Activated CD4-positive, alpha-beta T cell treated with anti-CD3 and anti-CD28 coated beads for 1 hour (primary cell): Measurements from ENCODE around the gene SH3BP5L.
"Not testable (repeated sequence)": the region's sequence is repeated elsewhere in the genome, so short reads cannot be mapped to it uniquely, and the experiment has no call there.

Experiments used
- DNase-seq: peaks from one replicate; pipeline ENCODE4 v3.0.0-alpha.2; 2020

SH3BP5L gene

DNA sequence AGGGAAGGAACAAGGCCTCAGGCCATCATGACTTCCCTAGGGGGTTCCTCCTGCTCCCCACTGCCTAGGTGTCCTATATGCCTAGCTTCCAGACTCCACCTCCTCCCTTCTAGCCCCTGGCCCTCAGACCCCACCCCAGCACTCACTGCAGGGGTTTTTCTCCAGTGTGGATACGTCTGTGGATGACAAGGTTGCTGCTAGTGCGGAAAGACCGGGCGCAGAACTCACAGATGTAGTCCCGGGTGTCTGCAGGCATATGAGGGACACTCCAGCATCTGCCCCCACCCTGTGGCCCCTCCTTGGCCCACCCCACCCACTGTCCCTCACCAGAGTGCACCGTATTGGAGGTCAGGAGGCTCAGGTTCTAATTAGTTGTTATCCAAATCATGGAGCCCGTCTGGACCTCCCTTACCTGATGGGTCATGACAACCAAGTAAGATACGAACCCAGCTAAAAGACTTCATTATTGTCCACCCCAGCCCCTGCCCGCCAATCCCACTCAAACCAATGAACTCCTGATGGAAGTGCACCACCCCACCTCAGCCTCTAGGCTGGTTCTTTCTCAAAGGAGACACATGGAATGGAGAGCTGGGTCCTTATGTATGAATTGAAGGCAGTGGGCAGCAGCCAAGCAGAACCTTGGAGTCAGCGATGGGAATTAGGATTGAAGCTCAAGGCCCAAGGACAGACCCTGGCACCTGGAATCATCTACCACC, 25.0 kb upstream of the SH3BP5L start:
- DNase-seq: no peak

DNA sequence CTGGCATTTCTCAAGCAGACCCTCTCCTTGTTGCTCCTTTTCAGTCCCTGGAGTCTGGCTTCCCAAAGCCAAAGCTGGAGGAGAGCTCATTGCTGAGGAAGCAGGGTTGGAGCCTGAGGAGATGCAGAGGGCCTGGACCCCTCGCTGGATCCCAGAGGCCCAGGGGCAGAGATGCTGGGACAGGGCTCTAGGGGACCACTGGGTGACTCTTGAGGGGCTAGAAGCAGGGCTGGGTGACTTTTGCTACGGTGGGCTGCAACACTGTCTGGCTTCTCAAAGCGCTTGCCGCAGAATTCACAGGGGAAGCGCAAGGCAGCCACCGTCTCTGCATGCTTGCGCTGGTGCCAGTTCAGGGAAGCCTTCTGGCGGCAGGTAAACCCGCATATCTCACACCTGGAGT, 24.4 kb upstream of the SH3BP5L start:
- DNase-seq: no peak

DNA sequence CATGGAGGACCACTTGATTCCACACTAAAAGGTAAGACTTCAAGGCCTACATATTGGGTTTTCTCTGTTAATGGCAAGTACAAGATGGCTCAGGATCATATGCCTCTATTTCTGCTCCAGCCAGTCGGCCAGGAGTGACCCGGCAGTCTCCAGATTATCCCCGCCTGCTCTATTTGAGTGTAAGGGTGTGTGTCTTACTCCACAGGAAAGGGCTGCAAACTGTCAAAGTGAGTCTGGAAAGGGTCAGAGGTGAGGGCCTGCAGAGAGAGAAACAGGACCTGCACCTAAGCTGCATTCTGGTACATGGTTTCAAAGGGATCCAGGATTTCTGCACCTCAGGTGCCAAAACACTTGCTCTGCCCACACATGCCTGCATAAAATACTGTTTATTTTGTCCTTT, 23.9 kb upstream of the SH3BP5L start:
- DNase-seq: no peak

DNA sequence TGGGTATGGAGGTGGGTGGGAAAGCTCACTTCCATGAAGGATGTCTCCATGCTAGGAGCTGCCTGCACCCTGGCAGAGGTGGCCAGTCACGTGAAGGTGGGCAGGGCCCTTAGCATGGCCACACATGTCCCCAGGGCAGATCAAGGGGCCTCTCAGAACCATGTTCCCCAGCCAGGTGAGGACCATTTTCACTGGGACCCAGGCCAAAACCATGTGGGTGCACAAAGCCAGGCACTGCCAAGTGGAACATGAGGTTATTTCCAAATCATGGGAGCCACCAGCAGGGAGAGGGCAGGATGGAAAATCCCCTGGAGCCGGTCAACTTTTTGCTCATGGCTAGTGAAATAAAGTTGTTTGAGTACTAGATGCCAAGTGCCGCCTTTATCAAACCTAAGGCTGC, 23.4 kb upstream of the SH3BP5L start:
- no peak for DNase-seq

DNA sequence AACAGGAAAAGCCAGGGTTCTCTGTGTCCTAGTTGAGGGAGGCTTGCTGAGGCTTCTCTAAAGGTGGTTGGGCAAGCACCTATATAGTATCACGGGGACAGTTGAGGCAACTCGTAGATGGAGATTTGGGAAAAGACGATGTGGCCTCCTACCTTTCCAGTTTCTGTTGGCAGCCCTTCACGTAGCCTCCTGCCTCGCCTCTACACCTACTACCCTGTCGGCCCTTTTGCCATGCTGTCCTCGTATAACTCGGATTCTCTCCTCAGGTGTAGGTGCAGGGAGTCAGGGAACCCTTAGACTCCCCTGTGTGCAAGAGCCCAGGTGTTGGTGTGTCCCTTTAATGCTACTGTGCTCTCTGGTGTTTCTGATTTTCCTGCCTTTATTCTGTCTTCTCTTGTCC, 22.9 kb upstream of the SH3BP5L start:
- no peak for DNase-seq

DNA sequence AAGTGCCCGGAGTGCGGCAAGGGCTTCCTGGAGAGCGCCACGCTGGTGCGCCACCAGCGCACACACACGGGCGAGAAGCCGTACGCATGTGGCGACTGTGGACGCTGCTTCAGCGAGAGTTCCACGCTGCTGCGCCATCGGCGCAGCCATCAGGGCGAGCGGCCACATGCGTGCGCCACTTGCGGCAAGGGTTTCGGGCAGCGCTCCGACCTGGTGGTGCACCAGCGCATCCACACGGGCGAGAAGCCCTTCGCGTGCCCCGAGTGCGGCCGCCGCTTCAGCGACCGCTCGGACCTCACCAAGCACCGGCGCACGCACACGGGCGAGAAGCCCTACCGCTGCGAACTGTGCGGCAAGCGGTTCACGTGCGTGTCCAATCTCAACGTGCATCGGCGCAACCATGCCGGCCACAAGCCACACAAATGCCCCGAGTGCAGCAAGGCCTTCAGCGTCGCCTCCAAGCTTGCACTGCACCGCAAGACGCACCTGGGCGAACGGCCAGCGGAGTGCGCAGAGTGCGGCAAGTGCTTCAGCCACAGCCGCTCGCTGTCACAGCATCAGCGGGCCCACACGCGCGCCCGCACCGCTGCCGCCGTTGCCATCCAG, 22.3 kb upstream of the SH3BP5L start:
- DNase-seq: no peak

DNA sequence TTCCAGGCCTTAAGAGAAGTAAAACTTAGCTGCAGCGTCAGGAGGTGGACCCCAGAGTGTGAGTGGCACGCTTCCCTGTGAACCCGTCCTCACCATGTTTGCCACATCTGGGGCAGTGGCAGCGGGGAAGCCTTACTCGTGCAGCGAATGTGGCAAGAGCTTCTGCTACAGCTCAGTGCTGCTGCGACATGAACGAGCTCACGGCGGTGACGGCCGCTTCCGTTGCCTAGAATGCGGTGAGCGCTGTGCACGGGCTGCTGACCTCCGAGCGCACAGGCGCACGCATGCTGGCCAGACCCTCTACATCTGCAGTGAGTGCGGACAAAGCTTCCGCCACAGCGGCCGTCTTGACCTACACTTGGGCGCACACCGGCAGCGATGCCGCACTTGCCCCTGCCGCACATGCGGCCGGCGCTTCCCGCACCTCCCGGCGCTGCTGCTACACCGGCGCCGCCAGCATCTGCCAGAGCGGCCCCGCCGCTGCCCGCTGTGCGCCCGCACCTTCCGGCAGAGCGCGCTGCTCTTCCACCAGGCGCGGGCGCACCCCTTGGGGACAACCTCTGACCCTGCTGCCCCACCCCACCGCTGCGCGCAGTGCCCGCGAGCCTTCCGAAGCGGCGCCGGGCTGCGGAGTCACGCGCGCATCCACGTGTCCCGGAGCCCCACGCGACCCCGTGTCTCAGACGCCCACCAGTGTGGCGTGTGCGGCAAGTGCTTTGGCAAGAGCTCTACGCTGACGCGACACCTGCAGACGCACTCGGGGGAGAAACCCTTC, 21.7 kb upstream of the SH3BP5L start:
- no peak for DNase-seq

DNA sequence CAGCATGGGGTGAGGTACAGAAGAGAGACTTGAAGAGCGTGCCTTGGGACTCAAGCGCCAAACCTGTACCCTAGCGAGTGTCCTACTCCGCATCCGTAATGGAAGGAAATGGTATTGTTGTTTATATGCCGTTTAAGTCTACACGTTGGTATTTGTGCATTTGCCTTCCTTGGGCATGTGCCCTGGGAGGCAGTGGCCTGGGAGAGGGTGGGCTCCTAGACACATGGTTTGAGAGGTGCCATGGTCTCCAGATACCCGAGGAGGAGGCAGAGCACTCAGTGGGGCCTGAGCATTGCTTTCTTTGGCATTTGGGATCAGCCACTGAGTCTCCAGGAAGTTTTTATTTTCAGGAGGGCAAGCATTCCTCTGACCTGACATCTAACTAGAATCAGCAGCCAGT, 18.8 kb upstream of the SH3BP5L start:
- DNase-seq: no peak

DNA sequence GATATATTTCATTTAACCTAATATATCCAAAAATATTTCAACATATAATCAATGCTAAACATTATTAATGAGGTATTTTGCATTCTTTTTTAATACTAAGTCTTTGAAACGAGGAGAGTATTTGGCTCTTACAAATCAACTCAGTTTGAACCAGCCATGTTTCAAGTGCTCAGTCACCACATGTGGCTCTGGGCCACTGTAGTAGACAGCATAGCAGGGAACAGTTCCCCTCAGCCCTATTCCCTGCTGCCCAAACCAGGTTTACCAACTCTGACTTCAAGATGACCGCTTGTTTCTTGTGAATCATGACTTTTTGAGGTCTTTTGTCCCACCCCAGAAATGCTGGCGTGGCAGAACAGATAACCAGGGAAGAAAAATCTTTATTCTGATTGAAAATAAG, 18.0 kb upstream of the SH3BP5L start:
- no peak for DNase-seq

DNA sequence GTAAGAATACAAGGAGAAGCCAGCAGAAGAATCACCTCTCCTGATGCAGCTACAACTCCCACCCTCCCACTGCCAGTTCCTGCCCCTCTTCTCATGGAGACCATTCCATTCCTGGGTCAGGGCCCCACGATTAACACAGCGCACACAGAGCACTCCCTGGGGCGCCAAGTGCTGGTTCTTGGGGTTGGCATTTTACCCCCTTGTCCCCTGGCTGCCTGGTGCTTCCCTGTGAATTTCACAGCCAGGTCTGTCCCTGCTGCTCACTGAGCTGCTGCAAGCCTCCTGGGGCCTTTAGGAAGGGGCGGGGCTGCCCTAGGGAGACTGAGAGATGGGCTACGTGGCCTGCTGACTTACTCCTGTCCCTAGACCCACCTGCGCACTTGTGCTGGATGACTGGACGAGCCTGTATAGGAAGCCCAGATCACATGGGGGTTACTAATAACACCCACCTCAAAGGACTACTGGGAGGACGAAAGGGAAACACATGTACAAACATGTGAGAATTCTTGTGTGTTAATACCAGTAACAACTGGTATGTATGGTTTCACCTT, 17.1 kb upstream of the SH3BP5L start:
- no peak for DNase-seq

DNA sequence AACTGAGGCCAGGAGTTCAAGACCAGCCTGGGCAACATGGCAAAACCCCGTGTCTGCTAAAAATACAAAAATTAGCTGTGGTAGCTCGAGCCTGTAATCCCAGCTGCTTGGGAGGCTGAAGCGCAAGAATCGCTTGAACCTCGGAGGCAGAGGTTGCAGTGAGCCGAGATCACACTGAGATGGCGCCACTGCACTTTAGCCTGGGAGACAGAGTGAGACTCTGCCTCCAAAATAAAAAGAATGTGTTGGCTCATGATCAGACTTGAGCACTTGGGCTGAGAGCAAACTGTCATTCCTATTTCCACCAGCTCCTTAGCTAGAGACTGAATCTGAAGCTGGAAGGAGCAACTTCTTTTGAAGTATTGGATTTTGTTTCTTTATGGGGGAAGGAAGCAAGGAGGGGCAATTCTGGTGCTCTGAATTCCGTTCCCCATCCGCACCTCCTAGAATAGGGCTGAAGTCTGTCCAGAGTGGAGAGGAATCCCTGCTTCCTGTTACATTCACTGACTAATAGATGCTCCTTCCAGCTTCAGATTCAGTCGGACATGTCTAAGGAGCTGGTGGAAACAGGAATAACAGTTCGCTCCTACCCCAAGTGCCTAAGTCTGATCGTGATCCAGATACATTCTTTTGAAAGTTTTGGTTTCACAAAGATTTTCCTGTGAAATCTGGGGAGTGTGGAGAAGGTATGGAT, 16.1 kb upstream of the SH3BP5L start:
- no peak for DNase-seq

DNA sequence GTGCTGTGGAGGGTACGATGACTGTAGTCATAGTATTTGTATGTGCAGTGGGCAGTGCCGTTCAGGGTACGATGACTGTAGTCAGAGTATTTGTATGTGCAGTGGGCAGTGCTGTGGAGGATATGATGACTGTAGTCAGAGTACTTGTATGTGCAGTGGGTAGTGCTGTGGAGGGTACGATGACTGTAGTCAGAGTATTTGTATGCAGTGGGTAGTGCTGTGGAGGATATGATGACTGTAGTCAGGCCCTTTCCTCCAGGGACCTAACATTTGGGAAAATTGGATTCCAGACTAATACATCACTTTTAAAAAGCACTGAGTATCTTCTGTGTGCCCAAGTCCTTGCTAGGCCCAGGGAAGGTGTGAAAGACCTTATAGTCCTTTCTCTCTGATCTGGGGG, 15.2 kb upstream of the SH3BP5L start:
- no peak for DNase-seq

DNA sequence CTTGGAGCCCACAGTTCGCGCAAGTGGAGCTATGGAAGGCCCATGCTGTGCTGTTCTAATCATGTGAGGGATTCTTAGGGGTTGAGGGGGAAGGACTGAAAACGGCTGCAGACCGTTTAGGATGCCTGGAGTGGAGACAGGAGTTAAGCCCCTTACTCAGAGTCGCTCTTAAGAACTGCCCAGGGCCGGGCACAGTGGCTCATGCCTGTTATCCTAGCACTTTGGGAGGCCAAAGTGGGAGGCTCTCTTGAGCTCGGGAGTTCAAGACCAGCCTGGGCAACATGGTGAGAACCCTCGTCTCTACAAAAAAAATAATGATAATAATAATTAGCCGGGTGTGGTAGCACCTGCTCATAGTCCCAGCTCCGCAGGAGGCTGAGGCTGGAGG, 13.4 kb upstream of the SH3BP5L start:
- DNase-seq: no peak

DNA sequence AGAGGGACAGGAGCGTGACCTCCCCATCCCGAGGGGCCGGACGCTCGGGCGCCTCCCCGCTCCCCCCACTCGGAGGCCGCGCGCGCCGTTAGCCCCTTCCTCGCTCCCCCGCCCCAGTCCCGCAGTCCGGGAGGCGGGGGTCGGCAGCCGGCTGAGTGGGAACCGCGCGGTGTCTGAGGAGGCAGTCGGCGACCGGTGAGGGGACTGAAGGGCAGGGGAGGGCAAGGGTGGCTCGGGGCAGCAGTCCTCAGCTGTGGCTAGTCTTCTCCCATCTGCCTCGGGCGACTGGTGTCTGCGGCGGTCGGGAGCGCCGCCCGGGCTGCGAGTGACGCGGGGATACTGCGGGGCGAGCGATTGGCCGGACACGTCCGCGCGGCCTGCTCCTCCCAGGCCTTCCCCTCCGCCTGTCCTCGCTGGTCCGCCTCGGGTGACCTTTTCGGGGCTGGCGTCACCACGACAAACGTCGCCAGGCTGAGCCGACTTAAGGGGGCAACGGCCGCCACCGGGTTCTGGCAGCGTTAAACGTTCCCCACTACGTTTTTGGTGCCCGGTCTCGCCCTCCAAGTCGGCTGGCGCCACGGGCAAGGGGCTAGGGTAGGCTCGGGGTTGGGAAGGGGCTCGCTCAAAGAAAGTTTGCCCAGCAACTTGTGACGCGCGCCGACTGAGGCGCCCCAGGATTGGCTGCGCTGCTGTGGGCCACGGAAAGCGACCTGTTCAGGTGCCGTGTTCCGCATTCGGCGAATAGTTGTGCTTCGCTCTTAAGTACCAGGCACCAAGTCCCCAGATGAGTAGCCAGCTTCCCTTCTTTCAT, 12.8 kb upstream of the SH3BP5L start:
- peak; percentile 82 for DNase-seq

DNA sequence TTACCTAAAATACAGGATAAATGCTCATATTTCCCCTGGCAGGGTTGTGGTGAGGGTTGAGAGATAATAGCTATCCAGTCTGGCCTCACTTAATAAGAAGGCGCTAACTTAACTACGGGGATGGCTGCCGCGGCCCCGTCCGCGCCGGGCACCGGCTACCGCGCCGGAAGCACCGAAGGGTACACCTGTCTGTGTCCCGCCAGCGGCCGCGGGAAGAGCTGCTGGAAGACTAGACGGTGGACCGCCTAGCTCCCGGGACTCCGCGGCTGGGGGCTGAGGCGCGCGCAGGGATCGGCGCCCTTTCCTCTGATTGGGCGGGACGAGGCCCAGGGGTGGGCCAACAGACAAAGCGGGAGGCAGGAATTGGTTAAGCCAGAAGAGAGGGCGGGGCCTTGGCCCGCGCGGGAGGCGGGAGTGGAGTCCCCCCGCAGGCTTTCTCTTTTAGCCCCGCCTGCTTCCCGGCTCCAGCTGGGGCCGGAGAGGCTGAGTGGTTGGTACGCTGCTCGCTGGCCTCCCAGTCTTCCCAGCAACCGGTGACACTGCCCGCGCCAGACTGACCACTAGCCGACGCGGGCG, 12.2 kb upstream of the SH3BP5L start, which contains the start of gene ZNF672:
Gene ZNF672, plus strand, starts transcription at position 444 of the 576 bp plus-strand sequence. CDS start 9,051 bp downstream, outside the sequence.
- peak; percentile 88 for DNase-seq

DNA sequence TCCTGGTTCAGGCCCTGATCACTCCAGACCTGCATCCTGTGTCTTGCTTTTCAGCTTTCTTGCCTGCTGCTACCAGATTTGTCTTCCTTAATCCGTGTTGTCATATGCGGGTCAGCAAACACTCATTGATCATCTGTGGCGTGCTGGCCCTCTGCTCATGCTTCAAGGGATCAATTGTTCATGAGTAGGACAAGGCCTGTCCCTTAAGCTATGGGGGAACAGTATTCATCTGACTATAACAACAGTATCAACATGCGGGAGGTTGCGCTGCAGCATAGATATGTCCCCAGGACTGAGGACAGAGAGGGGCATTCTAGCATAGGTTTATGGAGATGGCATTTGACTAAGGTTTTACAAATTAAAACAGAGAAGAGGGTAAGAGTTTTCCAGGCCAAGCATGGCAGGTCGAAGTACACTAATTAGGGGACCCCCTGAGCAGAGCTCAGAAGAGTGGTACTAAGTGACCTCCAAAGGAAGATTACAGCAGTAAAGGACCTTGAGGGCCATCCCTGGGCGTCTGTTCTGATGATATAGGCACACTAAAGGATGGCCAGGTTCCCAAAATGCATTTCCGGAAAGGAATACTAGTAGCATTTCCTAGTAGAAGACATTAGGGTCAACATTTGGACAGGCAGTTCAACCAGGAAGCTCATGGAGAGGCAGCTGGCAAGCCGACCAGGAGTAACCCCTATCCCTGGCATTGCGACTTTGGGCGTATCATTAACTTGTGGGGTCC, 11.5 kb upstream of the SH3BP5L start:
- no peak for DNase-seq

DNA sequence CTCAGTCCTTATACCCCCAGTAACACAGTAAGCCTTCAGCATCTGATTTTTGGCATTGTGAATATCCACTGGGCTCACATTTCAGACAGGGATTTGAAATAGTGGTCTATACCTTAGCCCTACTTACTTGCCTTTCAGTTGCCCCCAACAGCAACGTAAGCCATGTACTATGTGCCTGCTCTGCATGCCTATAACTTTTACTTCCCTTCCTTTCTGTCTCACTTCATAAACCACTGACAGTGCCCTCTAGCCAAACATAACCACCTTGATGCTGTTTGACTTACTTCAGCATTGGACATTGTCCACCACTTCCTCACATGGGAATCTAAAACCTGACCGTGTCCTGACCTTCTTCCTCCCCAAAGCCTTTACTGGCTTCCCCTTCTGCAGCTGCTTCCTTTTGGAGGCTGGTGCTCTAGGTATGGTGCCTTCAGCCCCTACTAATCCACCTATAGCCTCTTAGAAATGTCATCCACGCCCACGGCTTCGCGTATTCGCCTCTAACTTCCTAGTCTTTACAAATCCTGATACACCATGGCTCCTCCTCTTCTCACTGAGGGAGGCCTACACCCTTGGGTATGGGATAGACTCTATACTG, 8.7 kb upstream of the SH3BP5L start:
- no peak for DNase-seq

DNA sequence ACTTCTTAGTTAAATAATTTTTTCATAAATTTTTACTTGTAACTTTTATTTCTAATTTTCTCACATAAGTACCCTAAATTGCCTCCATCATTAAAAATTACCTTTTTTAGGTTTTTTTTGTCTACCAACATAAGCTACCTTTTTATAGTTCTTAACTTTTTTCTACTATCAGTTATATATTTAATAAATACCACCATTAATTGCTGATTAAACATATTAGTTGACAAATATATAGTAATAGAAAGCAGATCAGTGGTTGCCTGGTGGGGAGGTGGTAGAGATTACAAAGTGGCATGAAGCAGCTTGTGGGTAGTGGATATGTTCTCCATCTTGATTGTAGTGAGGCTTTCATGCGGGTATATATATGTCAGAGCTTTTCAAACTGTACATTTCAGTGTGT, 6.1 kb upstream of the SH3BP5L start:
- DNase-seq: no peak

DNA sequence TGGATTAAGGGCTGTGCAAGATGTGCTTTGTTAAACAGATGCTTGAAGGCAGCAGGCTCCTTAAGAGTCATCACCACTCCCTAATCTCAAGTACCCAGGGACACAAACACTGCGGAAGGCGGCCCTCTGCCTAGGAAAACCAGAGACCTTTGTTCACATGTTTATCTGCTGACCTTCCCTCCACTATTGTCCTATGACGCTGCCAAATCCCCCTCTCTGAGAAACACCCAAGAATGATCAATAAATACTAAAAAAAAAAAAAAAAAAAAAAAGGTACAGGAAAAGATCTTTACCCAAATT, 5.0 kb upstream of the SH3BP5L start:
- DNase-seq: not testable (repeated sequence)

DNA sequence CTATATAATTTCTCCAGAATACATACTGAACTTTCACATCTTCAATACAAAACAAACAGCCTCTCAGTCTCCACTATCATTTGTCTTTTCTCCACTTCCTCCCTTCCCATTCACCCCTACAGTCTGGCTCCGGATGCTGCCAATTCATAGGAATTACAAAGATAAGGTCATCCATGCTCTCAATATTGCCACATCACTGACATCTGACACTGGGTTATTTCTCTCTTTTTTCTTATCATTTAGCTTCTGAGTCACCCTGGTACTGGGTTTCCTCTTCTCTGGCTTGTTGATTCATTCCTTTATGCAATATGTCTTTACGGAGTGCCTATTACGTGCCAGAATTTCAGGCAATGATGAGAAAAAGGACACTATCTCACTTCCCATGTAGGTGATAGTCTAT, 3.1 kb upstream of the SH3BP5L start:
- DNase-seq: no peak

DNA sequence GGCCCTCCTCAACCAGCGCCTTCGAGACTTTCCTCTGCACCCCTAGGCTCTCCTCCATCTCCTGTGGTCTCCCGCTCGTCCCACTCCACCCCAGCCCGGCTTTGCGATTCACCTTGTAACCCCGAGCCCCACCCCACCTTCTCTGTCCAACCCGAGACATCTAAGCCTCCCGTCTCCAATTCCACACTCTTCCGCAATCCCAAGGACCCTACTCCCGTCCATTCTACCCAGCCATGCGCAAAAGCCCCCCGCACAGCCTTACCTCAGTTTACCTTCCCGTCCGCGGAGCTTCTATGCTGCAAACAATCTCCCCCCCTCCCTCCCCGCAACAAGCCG, 174 bp downstream of the SH3BP5L start:
- no peak for DNase-seq
